SK-N-SH treated with all-trans-retinoic acid at 6 μM for 48 hours (cell line): ENCODE data around the gene F7.

Experiments
- CREB5 ChIP-seq: fragments of 250-450 bp; sonication (Bioruptor Pico); IDR thresholded peaks from 2 replicates; pipeline ENCODE4 v1.5.1; 2020; ENCODE audit warnings: low read depth, mild to moderate bottlenecking, moderate library complexity
- CSRNP3 ChIP-seq: fragments of 250-450 bp; sonication (Bioruptor Pico); IDR thresholded peaks from 2 replicates; pipeline ENCODE4 v1.5.1; 2021; ENCODE audit warnings: mild to moderate bottlenecking, moderate library complexity
- POU6F1 ChIP-seq: fragments of 250-450 bp; sonication (Bioruptor Pico); IDR thresholded peaks from 2 replicates; pipeline ENCODE4 v1.8.0; 2021; ENCODE audit warnings: low read depth, mild to moderate bottlenecking, moderate library complexity, borderline replicate concordance
- PPARA ChIP-seq: fragments of 250-450 bp; sonication (Bioruptor Pico); IDR thresholded peaks from 2 replicates; pipeline ENCODE4 v1.5.0; 2020; ENCODE audit warnings: mild to moderate bottlenecking, borderline replicate concordance
- ZFP30 ChIP-seq: fragments of 450-650 bp; formaldehyde crosslinking; IDR thresholded peaks from 2 replicates; pipeline ENCODE4 v1.5.0; 2022; ENCODE audit warnings: mild to moderate bottlenecking, moderate library complexity
- ZNF70 ChIP-seq: fragments of 450-650 bp; formaldehyde crosslinking; IDR thresholded peaks from 2 replicates; pipeline ENCODE4 v1.5.0; 2020; ENCODE audit warnings: mild to moderate bottlenecking, moderate library complexity
- ZNF8 ChIP-seq: fragments of 450-650 bp; formaldehyde crosslinking; IDR thresholded peaks from 2 replicates; pipeline ENCODE4 v1.5.0; 2020; ENCODE audit warnings: mild to moderate bottlenecking, moderate library complexity

- TF ChIP-seq CREB5 (CRISPR knock-in tag) (no peak), ZFP30 (CRISPR knock-in tag) (no peak), POU6F1 (CRISPR knock-in tag) (no peak), ZNF8 (CRISPR knock-in tag) (no peak), PPARA (CRISPR knock-in tag) (no peak), ZNF70 (CRISPR knock-in tag) (no peak), CSRNP3 (no peak)
Measured at GRCh38 chr13:113148940-113149503, 43.4 kb downstream of the F7 start.
